IMR-90 (cell line): Measurements from ENCODE around the gene ITCH. TPM values are rescaled to one million over a fixed set of nuclear protein-coding genes. Genes with fewer than 3 reads are reported as not detected.
A peak's percentile ranks its signal among the peaks of the same experiment; 100 is the strongest.
"Not testable (repeated sequence)": the region's sequence is repeated elsewhere in the genome, so short reads cannot be mapped to it uniquely, and the experiment has no call there.

Experiments used
- ATAC-seq: fragments of 200-7000 bp; cut with Tn5 transposase; 2 replicates; pipeline ENCODE4 v1.9.1; 2020; ENCODE audit warnings: low read depth, mild to moderate bottlenecking, moderate library complexity
- BruUV-seq: library from RNA; stranded (reverse); fragments of 400-500 nt; replicated peaks from 2 replicates; lab custom pipeline; 2021; lab: Mats Ljungman, UMichigan
- CTCF ChIA-PET: fragments of 300-600 bp; formaldehyde crosslinking; extraction: SDS; loops from one replicate; lab custom pipeline; 2021; ENCODE audit warnings: antibody characterized with exemption; lab: Yijun Ruan, JAX
- POLR2A ChIA-PET: fragments of 300-600 bp; sonication (Branson Sonifier 250); formaldehyde crosslinking; loops from one replicate; lab custom pipeline; 2022; ENCODE audit warnings: antibody characterized with exemption; ENCODE audit not compliant: unreplicated experiment; lab: Charles Lee
- DNase-seq: peaks from one replicate; pipeline ENCODE4 v3.0.0; 2013
- H2AFZ ChIP-seq: replicated peaks from 2 replicates; pipeline ENCODE3; 2013; ENCODE audit warnings: low read length, mild to moderate bottlenecking; ENCODE audit not compliant: poor library complexity
- H2AK5ac ChIP-seq: 2 replicates; pipeline ENCODE4 v1.6.1; 2013; ENCODE audit warnings: low read depth, low read length, inconsistent platforms
- H2AK9ac ChIP-seq: replicated peaks from 2 replicates; pipeline ENCODE3; 2013; ENCODE audit warnings: mild to moderate bottlenecking, low read depth, low read length, moderate library complexity; ENCODE audit not compliant: poor library complexity
- H2BK120ac ChIP-seq: 2 replicates; pipeline ENCODE4 v1.6.1; 2013; ENCODE audit warnings: low read depth, low read length, inconsistent platforms
- H2BK15ac ChIP-seq: 3 replicates; pipeline ENCODE4 v1.6.1; 2013; ENCODE audit warnings: low read depth, low read length, inconsistent platforms
- H2BK20ac ChIP-seq: 2 replicates; pipeline ENCODE4 v1.6.1; 2013; ENCODE audit warnings: low read depth, mild to moderate bottlenecking, inconsistent platforms, low read length, moderate library complexity
- H2BK5ac ChIP-seq: 2 replicates; pipeline ENCODE4 v1.6.1; 2013; ENCODE audit warnings: mild to moderate bottlenecking, low read depth, low read length, inconsistent platforms; ENCODE audit not compliant: poor library complexity, severe bottlenecking
- H3K14ac ChIP-seq: replicated peaks from 2 replicates; pipeline ENCODE4 v1.6.1; 2013; ENCODE audit warnings: low read depth, low read length, inconsistent platforms
- H3K18ac ChIP-seq: 2 replicates; pipeline ENCODE4 v1.6.1; 2013; ENCODE audit warnings: low read depth, low read length, control low read depth
- H3K23ac ChIP-seq: 2 replicates; pipeline ENCODE4 v1.6.1; 2013; ENCODE audit warnings: low read depth, low read length, inconsistent platforms
- H3K27ac ChIP-seq: 2 replicates; pipeline ENCODE4 v1.5.1; 2013; ENCODE audit warnings: mild to moderate bottlenecking, control low read depth, low read length; ENCODE audit not compliant: insufficient read depth
- H3K27me3 ChIP-seq: 2 replicates; pipeline ENCODE4 v1.6.1; 2013; ENCODE audit warnings: low read length; ENCODE audit not compliant: control insufficient read depth, insufficient read depth
- H3K36me3 ChIP-seq: 2 replicates; pipeline ENCODE4 v1.6.1; 2013; ENCODE audit warnings: low read length, mixed read lengths; ENCODE audit not compliant: control insufficient read depth, insufficient read depth
- H3K4ac ChIP-seq: 2 replicates; pipeline ENCODE4 v1.6.1; 2013; ENCODE audit warnings: low read depth, low read length, inconsistent platforms
- H3K4me1 ChIP-seq: 2 replicates; pipeline ENCODE4 v1.6.1; 2013; ENCODE audit warnings: low read length, mixed read lengths; ENCODE audit not compliant: control insufficient read depth, insufficient read depth
- H3K4me2 ChIP-seq: 2 replicates; pipeline ENCODE4 v1.6.1; 2013; ENCODE audit warnings: low read depth, mild to moderate bottlenecking, control low read depth, low read length, moderate library complexity
- H3K4me3 ChIP-seq: 2 replicates; pipeline ENCODE4 v1.5.1; 2013; ENCODE audit warnings: low read depth, mild to moderate bottlenecking, control low read depth, low read length, moderate library complexity; ENCODE audit not compliant: insufficient read depth
- H3K56ac ChIP-seq: 2 replicates; pipeline ENCODE4 v1.6.1; 2013; ENCODE audit warnings: low read length, inconsistent platforms; ENCODE audit not compliant: insufficient read depth; ENCODE audit errors: extremely low read depth
- H3K79me1 ChIP-seq, 2 experiments: 2 replicates each; pipeline ENCODE4 v1.6.1; 2013; ENCODE audit warnings: low read length in 2 of 2, inconsistent platforms in 1 of 2, low read depth in 1 of 2
- H3K9ac ChIP-seq: 2 replicates; pipeline ENCODE4 v1.6.1; 2013; ENCODE audit warnings: low read depth, low read length, control low read depth
- H3K9me1 ChIP-seq: 2 replicates; pipeline ENCODE4 v1.6.1; 2013; ENCODE audit warnings: low read length, inconsistent platforms; ENCODE audit not compliant: insufficient read depth
- H3K9me3 ChIP-seq: 2 replicates; pipeline ENCODE4 v1.6.1; 2013; ENCODE audit warnings: low read length; ENCODE audit not compliant: control insufficient read depth, insufficient read depth
- H4K20me1 ChIP-seq: 2 replicates; pipeline ENCODE4 v1.6.1; 2013; ENCODE audit warnings: low read length, inconsistent platforms; ENCODE audit not compliant: insufficient read depth
- H4K5ac ChIP-seq: 2 replicates; pipeline ENCODE4 v1.6.1; 2013; ENCODE audit warnings: mild to moderate bottlenecking, low read depth, low read length, control low read depth
- H4K8ac ChIP-seq, 2 experiments: 2 replicates each; pipeline ENCODE4 v1.6.1; 2013; ENCODE audit warnings: low read depth in 2 of 2, low read length in 2 of 2, control low read depth in 1 of 2, inconsistent platforms in 1 of 2
- H4K91ac ChIP-seq: 2 replicates; pipeline ENCODE4 v1.6.1; 2013; ENCODE audit warnings: low read depth, low read length, inconsistent platforms; ENCODE audit not compliant: insufficient read depth
- BHLHE40 ChIP-seq: fragments of 150-350 bp; IDR thresholded peaks from 2 replicates; pipeline ENCODE4 v1.6.1; 2016; ENCODE audit warnings: mild to moderate bottlenecking, low read depth, low read length
- WGBS, 2 experiments: methylation state at CpG; one replicate each; pipeline versions ENCODE4 v1.1.5 to v1.1.7; 2013; ENCODE audit warnings: missing lambda C conversion rate in 2 of 2; ENCODE audit not compliant: insufficient read length in 1 of 2; ENCODE audit errors: extremely low coverage in 2 of 2; 5-methylcytosine and 5-hydroxymethylcytosine counted together
- dilution Hi-C: fragments of 300-500 bp; cut with HindIII; formaldehyde crosslinking; loops from one replicate; pipeline ENCODE4 v1.14.3; 2018; ENCODE audit warnings: low sequenced_read_pairs; ENCODE audit not compliant: unreplicated experiment
- in situ Hi-C: fragments of 300-500 bp; cut with MboI; formaldehyde crosslinking; loops from 3 replicates; pipeline ENCODE4 v1.14.3; 2019; ENCODE audit warnings: low sequenced_read_pairs, inconsistent platforms, mixed read lengths
- intact Hi-C: fragments of 100-400 bp; cut with micrococcal nuclease; formaldehyde crosslinking; loops from 2 replicates; pipeline ENCODE4 v1.10.0; 2022
- polyA plus RNA-seq, 3 experiments: library from polyadenylated mRNA; depleted of rRNA; stranded (reverse); fragments of >200 nt; gene quantifications; 2 replicates each; pipeline ENCODE4 v1.2.3, GENCODE V29; 2012; ENCODE audit warnings: low replicate concordance in 1 of 3
- total RNA-seq: library from RNA; depleted of rRNA; stranded (reverse); fragments of >200 nt; gene quantifications from 2 replicates; pipeline ENCODE4 v1.2.3, GENCODE V29; 2012

ITCH gene
- total and polyA plus RNA-seq, 2 of the 4 experiments (the other 2 are of a cell fraction): 12.7 to 94.6 TPM

- H3K56ac ChIP-seq, H4K8ac ChIP-seq, H3K4me3 ChIP-seq, H2BK120ac ChIP-seq, BruUV-seq, H2AK5ac ChIP-seq, H3K4ac ChIP-seq, H3K27me3 ChIP-seq, H4K5ac ChIP-seq, H3K9ac ChIP-seq, H3K27ac ChIP-seq, dilution Hi-C loops, POLR2A ChIA-PET, H4K91ac ChIP-seq, H3K9me3 ChIP-seq, H2BK20ac ChIP-seq, in situ Hi-C loops, H2BK15ac ChIP-seq, H3K23ac ChIP-seq, H2AK9ac ChIP-seq, H2AFZ ChIP-seq, H3K18ac ChIP-seq, H3K14ac ChIP-seq, H3K4me2 ChIP-seq: not testable (repeated sequence)
- TF ChIP-seq BHLHE40: peak; percentile 48; the same call in 1 of the 2 replicates
- Histone ChIP-seq H2BK5ac (peak overlapping the region; percentile 1), H3K79me1 (peaks cover 15 to 61% of the 10 kb centered on the region in 2 experiments), H4K20me1 (peaks cover 60% of the 10 kb centered on the region), H3K36me3 (peaks cover 15% of the 10 kb centered on the region), H3K9me1 (peaks cover 20% of the 10 kb centered on the region), H3K4me1 (peaks cover 11% of the 10 kb centered on the region)
- ATAC-seq: peak; percentile 75
- intact Hi-C loops: loop anchor here (5.0 to 10.0 kb wide), 2 partner anchors 54 to 88 kb away; no protein-coding TSS in a partner anchor
- DNase-seq: peak; percentile 74
- WGBS, 2 experiments: no CpG with 5 or more reads among the region's 6 CpGs
- CTCF ChIA-PET: interaction anchor here (0.7 to 1.6 kb wide), 3 partner anchors 88 to 139 kb away, joined by 3 to 6 read pairs (median 3); no protein-coding TSS in a partner anchor
Measured at GRCh38 chr20:34400776-34401175, 37.7 kb downstream of the ITCH start.
